Testis (tissue), 2 donors: ENCODE results near the gene YBX1.

Source experiments
- POLR2A ChIP-seq: fragments of 450-650 bp; IDR thresholded peaks from one replicate; pipeline ENCODE4 v1.6.1; 2017; ENCODE audit warnings: antibody characterized with exemption, mild to moderate bottlenecking, moderate library complexity
- TF ChIP-seq, protein P1 (sequence below), 3 experiments: fragments of 450-650 bp in 2 of 3; fragments of 200-600 bp in 1 of 3; sonication (generic) in 1 of 3; IDR thresholded peaks; one replicate each; pipeline ENCODE4 v1.5.1; 2016 to 2019; ENCODE audit warnings: antibody characterized with exemption in 3 of 3, mild to moderate bottlenecking in 2 of 3, moderate library complexity in 1 of 3

DNA sequence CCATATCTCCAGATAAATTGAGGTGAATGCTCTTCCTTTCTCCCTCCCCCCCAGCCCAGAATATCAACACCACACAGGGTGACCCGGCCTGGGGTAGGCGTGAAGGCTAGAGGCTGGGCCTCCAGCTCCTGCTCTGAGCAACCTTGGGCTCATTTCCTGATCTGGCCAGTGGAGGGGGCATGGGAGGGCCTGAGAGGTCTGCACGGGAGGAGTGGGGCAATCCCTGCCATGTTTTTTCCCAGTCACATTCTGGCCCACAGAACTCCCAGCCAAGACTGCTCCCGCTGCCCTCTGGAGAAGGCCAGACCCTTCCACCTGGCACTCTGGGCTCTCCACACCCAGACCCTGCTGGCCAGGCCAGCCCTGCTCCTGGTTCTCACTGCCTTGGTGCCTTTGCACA lies 53.9 kb downstream of the YBX1 start:
- TF ChIP-seq, protein P1, sequence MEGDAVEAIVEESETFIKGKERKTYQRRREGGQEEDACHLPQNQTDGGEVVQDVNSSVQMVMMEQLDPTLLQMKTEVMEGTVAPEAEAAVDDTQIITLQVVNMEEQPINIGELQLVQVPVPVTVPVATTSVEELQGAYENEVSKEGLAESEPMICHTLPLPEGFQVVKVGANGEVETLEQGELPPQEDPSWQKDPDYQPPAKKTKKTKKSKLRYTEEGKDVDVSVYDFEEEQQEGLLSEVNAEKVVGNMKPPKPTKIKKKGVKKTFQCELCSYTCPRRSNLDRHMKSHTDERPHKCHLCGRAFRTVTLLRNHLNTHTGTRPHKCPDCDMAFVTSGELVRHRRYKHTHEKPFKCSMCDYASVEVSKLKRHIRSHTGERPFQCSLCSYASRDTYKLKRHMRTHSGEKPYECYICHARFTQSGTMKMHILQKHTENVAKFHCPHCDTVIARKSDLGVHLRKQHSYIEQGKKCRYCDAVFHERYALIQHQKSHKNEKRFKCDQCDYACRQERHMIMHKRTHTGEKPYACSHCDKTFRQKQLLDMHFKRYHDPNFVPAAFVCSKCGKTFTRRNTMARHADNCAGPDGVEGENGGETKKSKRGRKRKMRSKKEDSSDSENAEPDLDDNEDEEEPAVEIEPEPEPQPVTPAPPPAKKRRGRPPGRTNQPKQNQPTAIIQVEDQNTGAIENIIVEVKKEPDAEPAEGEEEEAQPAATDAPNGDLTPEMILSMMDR (IDR thresholded peaks at IDR 0.05): no peak
- no peak for TF ChIP-seq POLR2A
